NCI-H526 (cell line): ENCODE measurements around the gene EDEM1.
A peak's percentile ranks its signal among the peaks of the same experiment; 100 is the strongest.
"Not testable (repeated sequence)": the region's sequence is repeated elsewhere in the genome, so short reads cannot be mapped to it uniquely, and the experiment has no call there.

Experiments used
- DNase-seq, 2 experiments: peaks; one replicate each; lab custom pipeline; 2025; lab: John Stamatoyannopoulos, UW

Gene EDEM1

GRCh38 chr3:5187156-5187919 is at the start of gene EDEM1:
TSS of gene EDEM1 (plus strand) at chr3:5187707. CDS start at chr3:5187806, 99 bp downstream.
- DNase-seq, result peak; percentile 52 to 90

DNA sequence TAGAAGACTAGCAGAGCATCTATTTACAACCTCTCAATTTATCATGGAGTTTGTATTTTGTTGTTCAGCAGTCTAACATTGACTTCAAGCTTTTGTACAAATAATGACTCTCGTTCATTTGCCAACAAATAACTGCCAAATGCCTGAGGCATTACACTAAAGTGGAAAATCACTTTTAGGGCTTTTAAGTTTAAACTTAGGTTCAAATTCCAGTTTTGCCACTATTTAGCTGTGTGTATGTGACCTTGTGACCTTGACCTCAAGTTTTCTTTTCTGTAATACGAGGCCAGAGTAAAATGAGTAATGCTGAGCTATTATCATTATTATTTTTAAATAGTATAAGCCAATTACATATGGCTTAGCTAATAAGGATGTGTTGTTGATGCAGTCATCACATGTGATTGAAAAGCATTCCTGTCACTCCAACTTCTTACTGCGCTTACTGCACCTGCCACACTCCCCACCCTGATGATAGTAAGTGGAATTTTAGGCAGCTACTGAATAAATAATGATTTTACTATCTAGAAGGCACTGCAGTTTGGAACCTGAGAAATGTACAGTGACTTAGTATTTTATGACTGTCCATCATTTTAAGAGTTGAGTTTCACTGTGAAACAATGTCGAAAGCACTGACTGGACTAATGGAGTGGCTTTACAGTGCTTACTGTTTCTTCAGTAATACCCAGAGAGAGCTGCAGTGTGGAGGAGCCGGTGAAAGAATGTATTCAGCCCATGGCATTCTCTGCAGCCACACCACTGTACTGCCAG is 49.1 kb upstream of the EDEM1 start:
- no peak for DNase-seq

- no peak for DNase-seq
Observed at GRCh38 chr3:5140230-5140621, 47.3 kb upstream of the EDEM1 start.

- no peak for DNase-seq
Observed at GRCh38 chr3:5140839-5141238, 46.7 kb upstream of the EDEM1 start.

GRCh38 chr3:5141760-5142159 is 45.7 kb upstream of the EDEM1 start:
- no peak for DNase-seq

GRCh38 chr3:5143464-5143863 is 44.0 kb upstream of the EDEM1 start:
- no peak for DNase-seq

GRCh38 chr3:5144316-5144994 is 43.1 kb upstream of the EDEM1 start:
- DNase-seq, result peak in 1 of 2 experiments; percentile 4

- DNase-seq, result no peak
Observed at GRCh38 chr3:5145120-5145519, 42.4 kb upstream of the EDEM1 start.

DNA sequence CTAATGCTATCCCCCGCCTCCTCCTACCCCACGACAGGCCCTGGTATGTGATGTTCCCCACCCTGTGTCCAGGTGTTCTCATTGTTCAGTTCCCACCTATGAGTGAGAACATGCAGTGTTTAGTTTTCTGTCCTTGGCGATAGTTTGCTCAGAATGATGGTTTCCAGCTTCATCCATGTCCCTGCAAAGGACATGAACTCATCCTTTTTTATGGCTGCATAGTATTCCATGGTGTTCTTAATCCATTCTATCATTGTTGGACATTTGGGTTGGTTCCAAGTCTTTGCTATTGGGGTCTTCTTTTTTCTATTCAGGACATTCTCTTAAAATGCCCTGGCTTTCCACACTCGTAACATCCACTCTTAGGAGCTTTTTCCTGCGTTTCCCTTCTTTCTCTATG is 40.4 kb upstream of the EDEM1 start:
- not testable (repeated sequence) for DNase-seq

DNA sequence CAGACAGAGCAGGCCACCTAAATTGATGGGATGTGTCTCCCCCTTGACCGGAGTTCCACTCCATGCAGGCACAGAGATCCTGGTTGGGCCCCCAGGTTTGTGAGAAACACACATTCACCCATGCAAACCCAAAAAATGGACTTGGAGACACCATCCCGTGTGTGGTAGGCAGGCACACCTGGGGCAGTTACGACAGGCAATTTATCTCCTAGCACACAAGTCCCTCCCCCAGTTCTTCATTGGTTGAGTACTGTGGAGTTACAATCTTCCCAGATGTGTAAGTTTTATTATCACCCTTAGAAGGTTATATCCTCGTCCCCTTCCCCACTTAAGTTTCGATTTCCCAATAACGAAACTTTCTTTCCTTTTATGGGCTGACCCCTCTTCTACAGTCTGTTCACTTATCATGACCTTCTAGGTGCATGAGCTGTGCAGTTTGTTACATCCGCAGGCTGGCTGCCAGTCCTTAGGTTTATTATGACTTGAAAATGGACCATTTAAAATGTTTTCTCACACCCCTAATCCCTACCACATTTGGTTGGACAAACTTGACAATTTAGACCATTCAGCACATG is 38.1 kb upstream of the EDEM1 start:
- DNase-seq, result no peak

DNA sequence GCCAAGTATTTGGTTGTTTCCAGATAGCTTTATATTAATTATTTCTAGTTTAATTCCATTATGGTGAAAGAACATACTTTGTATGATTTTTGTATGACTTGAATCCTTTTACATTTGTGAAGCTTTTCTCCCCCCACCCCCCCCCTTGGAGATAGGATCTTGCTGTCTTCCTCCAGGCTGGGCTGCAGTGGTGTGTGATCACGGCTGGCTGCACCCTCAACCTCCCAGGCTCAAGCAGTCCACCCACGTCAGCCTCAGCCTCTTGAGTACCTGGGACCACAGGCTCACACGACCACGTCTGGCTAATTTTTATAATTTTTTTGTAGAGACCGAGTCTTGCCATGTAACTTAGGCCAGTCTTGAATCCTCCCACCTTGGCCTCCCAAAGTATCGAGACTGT is 35.9 kb upstream of the EDEM1 start:
- no peak for DNase-seq

DNA sequence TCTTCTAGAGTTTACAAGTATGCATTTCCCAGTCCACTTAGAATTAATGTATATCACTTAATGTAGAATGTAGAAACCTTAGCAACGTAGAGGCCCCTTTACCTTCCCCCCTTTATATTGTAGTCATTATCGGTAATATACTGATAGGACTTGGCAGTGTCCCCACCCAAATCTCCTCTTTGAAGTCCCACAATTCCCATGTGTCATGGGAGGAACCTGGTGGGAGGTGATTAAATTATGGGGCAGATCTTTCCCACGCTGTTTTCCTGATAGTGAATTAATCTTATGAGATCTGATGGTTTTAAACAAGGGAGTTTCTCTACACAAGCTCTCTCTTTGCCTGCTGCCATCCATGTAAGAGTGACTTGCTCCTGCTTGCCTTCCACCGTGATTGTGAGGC is 34.4 kb upstream of the EDEM1 start:
- no peak for DNase-seq

- DNase-seq, result no peak
Observed at GRCh38 chr3:5155241-5155640, 32.3 kb upstream of the EDEM1 start.

DNA sequence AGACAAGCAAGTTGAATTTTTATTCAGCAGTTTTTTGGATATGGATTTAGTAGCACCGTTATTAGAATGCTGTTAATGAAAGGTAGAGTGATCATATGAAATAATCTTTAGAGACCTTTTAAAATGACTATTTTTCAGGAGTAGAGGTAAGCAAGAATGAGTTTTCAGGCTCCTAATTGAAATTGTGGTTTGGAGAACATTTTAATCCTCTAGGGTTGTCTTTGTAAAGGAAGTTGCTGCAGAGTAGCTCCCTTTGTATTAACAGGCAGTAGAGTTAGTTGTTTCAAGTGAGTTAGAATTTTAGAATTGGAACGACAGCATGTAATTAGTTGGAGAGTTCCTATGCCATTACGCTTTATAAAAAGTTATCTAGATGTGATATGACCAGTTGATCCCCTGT is 27.2 kb upstream of the EDEM1 start:
- no peak for DNase-seq

- DNase-seq, result no peak
Observed at GRCh38 chr3:5160940-5161858, 26.3 kb upstream of the EDEM1 start.

GRCh38 chr3:5162102-5162501 is 25.4 kb upstream of the EDEM1 start:
- no peak for DNase-seq

- DNase-seq, result no peak
Observed at GRCh38 chr3:5165698-5166097, 21.8 kb upstream of the EDEM1 start.

- no peak for DNase-seq
Observed at GRCh38 chr3:5166846-5167245, 20.7 kb upstream of the EDEM1 start.

DNA sequence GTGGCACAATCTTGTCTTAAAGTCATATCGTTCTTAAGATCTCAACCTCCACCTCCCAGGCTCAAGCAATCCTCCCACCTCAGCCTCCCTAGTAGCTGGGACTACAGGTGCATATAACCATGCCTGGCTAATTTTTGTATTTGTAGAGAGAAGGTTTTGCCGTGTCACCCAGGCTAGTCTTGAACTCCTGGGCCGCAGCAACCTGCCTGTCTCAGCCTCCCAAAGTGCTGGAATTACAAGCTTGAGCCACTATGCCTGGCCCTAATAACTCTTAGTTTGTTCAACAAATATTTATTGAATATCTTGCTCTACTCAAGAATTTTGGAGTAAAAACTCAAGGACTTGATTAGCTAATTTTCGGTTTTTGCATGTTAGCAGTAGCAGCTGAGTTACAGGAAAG is 19.4 kb upstream of the EDEM1 start:
- no peak for DNase-seq

- DNase-seq, result no peak
Observed at GRCh38 chr3:5169807-5170206, 17.7 kb upstream of the EDEM1 start.

- no peak for DNase-seq
Observed at GRCh38 chr3:5170975-5171374, 16.5 kb upstream of the EDEM1 start.
